ENCODE results near the gene FOXK2. TPM values are rescaled to one million over a fixed set of nuclear protein-coding genes. Genes with fewer than 3 reads are reported as not detected.

The FOXK2 gene
- total RNA-seq, 1 donor from 2014 or later, result 42.5 TPM

GRCh38 chr17:82479602-82480001 is 39.9 kb upstream of the FOXK2 start:
- TF ChIP-seq CTCF (IDR thresholded peaks at IDR 0.05; ENCODE audit: insufficient read depth, low read length, poor library complexity, severe bottlenecking), result no peak
- no peak for DNase-seq (ENCODE audit: low read depth)
- Histone ChIP-seq H3K36me3 (ENCODE audit: control insufficient read depth, insufficient read depth, low read length) (peaks cover 1% of the 10 kb centered on the region), H3K27me3 (ENCODE audit: control insufficient read depth, insufficient read depth, low read length) (no peaks in the 10 kb centered on the region), H3K4me3 (ENCODE audit: low read depth, low read length) (no peak overlapping the region)

- H3K36me3 ChIP-seq (ENCODE audit: control insufficient read depth, insufficient read depth, low read length), result peaks cover 1% of the 10 kb centered on the region
- TF ChIP-seq CTCF (IDR thresholded peaks at IDR 0.05; ENCODE audit: insufficient read depth, low read length, poor library complexity, severe bottlenecking), result no peak
Measured at GRCh38 chr17:82480318-82480717, 39.2 kb upstream of the FOXK2 start.

GRCh38 chr17:82483204-82483660 is 36.3 kb upstream of the FOXK2 start:
- Histone ChIP-seq H3K36me3 (ENCODE audit: control insufficient read depth, insufficient read depth, low read length) (peaks cover 1% of the 10 kb centered on the region), H3K4me3 (ENCODE audit: low read depth, low read length) (no peak overlapping the region), H3K27me3 (ENCODE audit: control insufficient read depth, insufficient read depth, low read length) (no peaks in the 10 kb centered on the region)
- no peak for TF ChIP-seq CTCF (IDR thresholded peaks at IDR 0.05; ENCODE audit: insufficient read depth, low read length, poor library complexity, severe bottlenecking)
- no peak for DNase-seq (ENCODE audit: low read depth)

More at GRCh38 chr17:82480318-82480717, 39.2 kb upstream of the FOXK2 start:
- Histone ChIP-seq H3K27me3 (ENCODE audit: control insufficient read depth, insufficient read depth, low read length) (no peaks in the 10 kb centered on the region), H3K4me3 (ENCODE audit: low read depth, low read length) (no peak overlapping the region)
- DNase-seq (ENCODE audit: low read depth), result no peak

- no peak for DNase-seq (ENCODE audit: low read depth)
- H3K36me3 ChIP-seq (ENCODE audit: control insufficient read depth, insufficient read depth, low read length), result peaks cover 1% of the 10 kb centered on the region
- no peak for TF ChIP-seq CTCF (IDR thresholded peaks at IDR 0.05; ENCODE audit: insufficient read depth, low read length, poor library complexity, severe bottlenecking)
- H3K27me3 ChIP-seq (ENCODE audit: control insufficient read depth, insufficient read depth, low read length), result no peaks in the 10 kb centered on the region
- no peak overlapping the region for H3K4me3 ChIP-seq (ENCODE audit: low read depth, low read length)
Measured at GRCh38 chr17:82483836-82484235, 35.7 kb upstream of the FOXK2 start.

GRCh38 chr17:82486231-82487094 is 33.1 kb upstream of the FOXK2 start:
- no peak for TF ChIP-seq CTCF (IDR thresholded peaks at IDR 0.05; ENCODE audit: insufficient read depth, low read length, poor library complexity, severe bottlenecking)
- Histone ChIP-seq H3K36me3 (ENCODE audit: control insufficient read depth, insufficient read depth, low read length) (no peaks in the 10 kb centered on the region), H3K27me3 (ENCODE audit: control insufficient read depth, insufficient read depth, low read length) (no peaks in the 10 kb centered on the region), H3K4me3 (ENCODE audit: low read depth, low read length) (no peak overlapping the region)
- DNase-seq (ENCODE audit: low read depth), result no peak

All from kidney epithelial cell (primary cell).